ENCODE measurements around the gene SEC31B.

DNA sequence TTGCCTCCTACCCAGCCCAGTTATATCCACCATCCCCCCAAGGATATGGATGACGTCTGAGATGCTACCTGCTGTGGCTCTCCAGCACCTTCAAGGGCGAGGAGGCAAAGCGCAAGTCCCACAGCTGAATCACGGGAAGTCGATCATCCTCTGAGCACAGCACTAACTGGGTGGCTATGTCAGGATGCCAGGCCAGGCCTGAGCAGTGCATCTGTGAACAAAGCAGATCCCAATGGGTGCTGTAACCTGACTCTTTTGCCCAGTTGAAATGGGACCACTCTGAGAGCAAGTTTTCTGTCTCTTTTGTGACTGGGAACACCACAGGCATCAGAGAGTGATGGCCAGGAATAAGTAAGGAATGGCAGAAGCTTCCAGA is 12.3 kb downstream of the SEC31B start:
- no peak for TF ChIP-seq JUND (IDR thresholded peaks at IDR 0.05; ENCODE audit: low read length)
- TF ChIP-seq, protein P1, sequence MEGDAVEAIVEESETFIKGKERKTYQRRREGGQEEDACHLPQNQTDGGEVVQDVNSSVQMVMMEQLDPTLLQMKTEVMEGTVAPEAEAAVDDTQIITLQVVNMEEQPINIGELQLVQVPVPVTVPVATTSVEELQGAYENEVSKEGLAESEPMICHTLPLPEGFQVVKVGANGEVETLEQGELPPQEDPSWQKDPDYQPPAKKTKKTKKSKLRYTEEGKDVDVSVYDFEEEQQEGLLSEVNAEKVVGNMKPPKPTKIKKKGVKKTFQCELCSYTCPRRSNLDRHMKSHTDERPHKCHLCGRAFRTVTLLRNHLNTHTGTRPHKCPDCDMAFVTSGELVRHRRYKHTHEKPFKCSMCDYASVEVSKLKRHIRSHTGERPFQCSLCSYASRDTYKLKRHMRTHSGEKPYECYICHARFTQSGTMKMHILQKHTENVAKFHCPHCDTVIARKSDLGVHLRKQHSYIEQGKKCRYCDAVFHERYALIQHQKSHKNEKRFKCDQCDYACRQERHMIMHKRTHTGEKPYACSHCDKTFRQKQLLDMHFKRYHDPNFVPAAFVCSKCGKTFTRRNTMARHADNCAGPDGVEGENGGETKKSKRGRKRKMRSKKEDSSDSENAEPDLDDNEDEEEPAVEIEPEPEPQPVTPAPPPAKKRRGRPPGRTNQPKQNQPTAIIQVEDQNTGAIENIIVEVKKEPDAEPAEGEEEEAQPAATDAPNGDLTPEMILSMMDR (IDR thresholded peaks at IDR 0.05; ENCODE audit: control extremely low read depth in 1 of 3, insufficient read depth in 1 of 3, low read depth in 1 of 3, low read length in 3 of 3) = no peak
- TF ChIP-seq EP300 (IDR thresholded peaks at IDR 0.05; ENCODE audit: borderline replicate concordance in 1 of 2, low read depth in 2 of 2, low read length in 2 of 2) = no peak

All from H1 (cell line).